Activated T-cell treated with anti-CD3 and anti-CD28 coated beads, Interleukin-2, amount 50 U/mL, for 1 hour (primary cell): ENCODE results near the gene CGREF1.

ENCODE experiments used
- DNase-seq: peaks from one replicate; pipeline ENCODE4 v3.0.0-alpha.2; 2020

The CGREF1 gene

GRCh38 chr2:27109083-27109482 is 9.8 kb downstream of the CGREF1 start:
- no peak for DNase-seq

- no peak for DNase-seq
Measured at GRCh38 chr2:27108221-27108620, 10.7 kb downstream of the CGREF1 start.

- no peak for DNase-seq
Measured at GRCh38 chr2:27105981-27106380, 12.9 kb downstream of the CGREF1 start.

GRCh38 chr2:27102329-27102728 is 16.6 kb downstream of the CGREF1 start:
- no peak for DNase-seq

GRCh38 chr2:27100036-27100435 is 18.9 kb downstream of the CGREF1 start:
- DNase-seq, result no peak

GRCh38 chr2:27099334-27099955 is 19.5 kb downstream of the CGREF1 start:
- DNase-seq, result no peak

GRCh38 chr2:27097341-27097740 is 21.6 kb downstream of the CGREF1 start:
- no peak for DNase-seq

- no peak for DNase-seq
Measured at GRCh38 chr2:27096748-27097297, 22.1 kb downstream of the CGREF1 start.

DNA sequence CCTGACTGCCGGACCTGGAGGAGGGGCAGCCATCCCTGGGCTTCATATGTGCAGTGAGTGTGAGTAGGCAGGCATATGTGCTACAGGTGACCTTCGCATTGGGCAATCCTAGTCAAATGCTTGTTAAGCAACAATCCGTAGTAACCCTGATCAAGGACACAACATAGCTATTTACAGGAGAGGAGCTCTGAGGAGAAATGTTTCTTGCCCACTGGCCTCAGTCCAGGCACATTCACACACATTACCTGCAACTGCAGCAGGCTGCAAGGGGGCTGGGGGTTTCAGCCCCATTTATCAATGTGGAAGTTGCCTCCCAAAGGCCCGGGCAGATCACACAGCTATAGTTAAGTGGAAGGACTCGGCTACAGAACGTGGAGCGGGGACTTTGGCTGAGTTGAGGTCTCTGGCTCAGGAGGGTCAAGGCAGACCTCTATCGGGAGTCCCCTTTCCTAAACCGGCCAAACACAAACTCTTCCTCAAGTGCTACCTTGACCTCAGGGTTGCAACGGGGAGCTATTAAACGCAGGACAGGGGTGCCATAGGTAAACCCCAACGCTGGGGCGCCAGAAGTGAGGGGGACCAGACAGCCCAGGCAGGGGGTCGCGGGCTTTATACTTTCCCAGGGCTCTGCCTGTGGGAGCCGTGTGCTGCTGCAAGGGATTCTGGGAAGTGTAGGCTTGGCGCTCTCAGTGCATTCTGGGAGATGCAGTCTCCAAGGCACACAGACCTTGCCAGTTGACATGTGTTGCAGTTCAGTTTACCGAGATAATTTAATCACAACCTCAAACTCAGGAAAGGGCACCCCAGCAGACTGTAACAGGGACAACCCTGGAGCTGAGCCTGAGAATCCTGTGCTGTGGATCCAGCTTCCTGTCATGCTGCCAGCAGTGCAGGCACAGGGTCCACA is 22.9 kb downstream of the CGREF1 start:
- DNase-seq, result peak; percentile 38

DNA sequence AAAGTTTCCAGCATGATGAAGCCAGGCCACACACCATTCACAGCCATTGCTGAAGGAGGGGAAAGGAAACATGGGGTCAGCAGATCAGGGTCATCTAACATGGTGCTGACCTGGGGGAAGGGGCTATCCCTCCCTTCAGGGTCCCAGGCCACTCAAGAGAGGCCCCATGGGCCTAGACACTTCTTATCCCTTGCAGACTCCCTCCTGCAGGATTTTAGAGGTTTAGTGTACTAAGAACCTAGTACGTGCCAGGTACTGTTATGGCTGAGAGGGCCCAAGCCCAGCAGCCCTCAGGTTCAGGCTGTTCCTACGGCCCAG is 23.5 kb downstream of the CGREF1 start:
- no peak for DNase-seq

DNA sequence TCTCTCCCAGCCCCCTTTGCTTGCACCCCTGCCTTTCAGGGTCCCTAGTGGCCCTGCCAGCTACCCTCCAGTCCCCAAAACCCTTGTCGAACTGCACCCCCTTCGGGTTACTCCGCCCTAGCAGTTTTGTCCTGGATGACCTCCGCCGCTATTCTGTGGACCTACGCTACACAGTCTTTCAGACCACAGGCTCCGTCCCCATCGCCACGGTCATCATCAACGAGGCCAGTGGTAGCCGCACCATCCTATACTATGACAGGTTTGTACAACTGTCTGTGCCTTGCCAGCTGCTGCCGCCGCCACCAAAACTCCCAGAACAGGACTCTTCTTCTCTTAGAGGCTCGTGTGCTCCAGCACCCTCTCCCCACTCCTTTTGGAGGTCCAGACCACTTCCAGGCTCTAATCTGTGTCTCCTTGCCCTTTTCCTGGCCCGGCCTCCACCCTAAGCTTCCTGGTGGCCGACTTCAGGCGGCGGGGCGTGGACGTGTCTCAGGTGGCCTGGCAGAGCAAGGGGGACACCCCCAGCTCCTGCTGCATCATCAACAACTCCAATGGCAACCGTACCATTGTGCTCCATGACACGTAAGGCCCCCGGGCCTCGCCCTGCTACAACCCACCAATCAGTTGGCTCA is 24.5 kb downstream of the CGREF1 start:
- no peak for DNase-seq

DNA sequence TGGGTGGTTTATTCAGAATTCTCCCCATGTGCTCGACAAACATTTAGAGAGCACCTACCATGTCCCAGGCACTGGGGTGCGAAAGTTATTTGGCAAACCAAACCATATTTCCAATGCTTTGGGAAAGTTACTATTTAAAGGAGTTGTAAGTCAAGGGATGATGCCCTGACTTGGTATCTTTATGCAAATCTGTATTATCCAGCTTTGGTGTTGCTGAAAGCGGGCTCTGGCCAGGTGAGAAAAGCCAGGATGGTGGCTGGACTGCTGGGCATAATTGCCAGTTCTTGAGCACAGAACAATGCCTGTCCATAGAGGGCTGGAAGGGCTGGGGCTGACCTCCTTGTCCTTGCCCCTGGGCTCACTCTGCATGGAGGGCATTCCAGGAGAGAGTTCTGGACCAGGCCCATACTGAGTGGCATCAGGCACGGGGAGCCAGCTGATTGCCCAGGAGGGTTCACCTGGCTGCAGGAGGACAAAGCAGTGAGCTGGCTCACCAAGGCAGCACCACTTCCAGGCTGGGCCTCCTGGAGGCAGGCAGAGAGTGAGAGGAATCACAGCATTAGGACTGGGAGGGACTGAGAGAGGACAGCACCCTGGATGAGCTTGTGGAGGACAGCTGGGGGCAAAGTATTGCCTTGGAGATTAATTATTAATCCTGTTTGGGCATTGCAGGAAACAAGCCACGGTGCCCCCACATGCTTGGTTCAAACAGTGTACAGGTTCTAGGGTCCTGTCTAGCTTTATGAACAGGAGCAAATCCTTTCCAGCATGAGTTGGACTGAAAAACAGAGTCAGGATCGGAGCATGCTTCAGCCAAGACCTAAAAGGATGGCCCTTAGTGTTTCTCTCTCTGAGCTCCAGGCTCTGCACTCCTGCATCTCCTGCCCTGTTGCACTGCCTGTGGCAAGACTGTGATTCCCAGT is 25.2 kb downstream of the CGREF1 start:
- DNase-seq, result no peak

DNA sequence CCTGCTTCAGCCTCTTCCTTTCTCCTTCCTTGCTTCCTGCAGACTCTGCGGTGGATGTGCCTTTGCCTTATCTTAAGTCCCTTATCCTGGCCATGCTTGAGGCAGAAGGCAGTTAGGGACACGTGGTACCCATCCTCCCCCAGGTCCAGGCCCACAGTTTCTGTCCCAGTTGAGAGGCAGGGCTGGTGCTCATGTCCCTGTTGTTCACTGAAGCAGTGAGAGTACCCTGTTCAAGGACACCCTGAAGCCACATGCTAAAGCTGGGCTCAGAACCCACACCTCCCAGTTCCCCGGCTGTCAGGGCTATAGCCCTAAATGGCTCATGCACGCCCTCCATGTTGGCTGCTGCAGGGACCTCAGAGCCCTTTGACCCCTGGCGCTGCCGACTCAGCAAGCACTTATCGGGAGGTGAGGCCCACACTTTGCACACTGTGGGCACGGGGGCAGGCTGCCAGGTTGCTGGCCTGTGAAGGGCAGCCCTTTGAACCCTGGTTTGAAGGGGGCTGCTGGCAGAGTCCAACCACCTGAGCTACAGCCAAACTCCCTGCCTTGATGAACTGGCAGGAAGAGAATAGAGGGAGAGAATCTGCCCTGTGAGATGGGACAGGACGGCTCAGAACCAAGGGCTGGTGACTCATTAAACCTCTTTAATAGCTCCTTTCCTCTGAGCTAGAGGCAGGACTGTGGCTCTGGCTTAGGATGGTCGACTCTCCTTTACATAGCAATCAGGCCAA is 26.1 kb downstream of the CGREF1 start:
- DNase-seq, result no peak

GRCh38 chr2:27091746-27092695 is 26.9 kb downstream of the CGREF1 start:
- DNase-seq, result no peak

DNA sequence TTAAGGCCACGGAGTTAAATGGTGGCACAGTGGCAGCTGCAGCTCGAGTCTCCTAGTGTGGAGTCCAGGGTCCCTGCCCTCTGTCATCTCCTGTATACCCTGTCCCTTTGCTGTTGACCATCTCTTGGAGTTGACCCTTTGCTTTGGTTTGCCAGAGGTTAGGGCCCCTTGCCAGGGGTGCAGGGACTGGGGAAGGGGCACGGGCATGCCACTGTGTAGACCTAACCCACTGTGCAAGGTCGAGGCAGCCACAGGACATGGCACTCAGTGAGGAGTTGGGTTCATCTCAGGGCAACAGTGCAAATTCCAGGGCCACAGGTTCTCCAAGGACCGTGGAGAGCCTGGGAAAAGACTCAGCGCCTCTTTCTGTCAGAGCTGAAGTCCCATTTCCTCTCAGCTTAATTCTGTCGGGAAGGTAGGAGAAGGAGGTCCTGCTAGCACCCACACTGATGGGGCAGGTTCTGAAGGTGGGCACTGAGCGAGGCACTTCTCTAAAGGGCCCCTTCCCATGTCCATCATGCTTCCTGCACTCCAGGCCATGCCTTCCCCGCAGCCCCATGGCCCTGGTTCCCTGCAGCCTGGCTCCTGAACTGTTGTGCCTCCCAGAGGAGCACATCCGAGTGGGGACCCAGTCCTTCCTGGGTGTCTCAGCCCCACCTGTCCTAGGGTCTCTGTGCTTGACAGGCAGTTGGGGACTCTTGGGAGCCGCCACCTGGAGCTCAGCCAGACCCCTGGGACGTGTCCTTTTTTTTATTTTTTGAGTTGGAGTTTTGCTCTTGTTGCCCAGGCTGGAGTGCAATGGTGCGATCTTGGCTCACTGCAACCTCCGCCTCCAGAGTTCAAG is 29.6 kb downstream of the CGREF1 start:
- no peak for DNase-seq

DNA sequence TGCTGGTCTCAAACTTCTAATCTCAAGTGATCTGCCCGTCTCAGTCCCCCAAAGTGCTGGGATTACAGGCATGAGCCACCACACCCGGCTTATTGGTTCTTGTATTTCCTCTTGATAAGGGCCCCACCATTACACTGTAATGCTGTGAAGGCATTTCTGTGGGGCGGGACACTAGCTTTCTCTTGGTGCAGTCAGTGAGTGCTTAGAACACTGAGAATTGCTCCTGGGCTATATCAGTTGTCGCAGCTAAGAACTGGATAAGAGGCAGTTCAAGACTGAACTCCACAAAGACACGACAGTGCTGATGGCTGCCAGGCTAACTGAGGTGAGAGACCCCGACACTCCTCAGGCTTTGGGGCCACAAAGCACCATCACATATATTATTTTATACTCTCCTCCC is 30.3 kb downstream of the CGREF1 start:
- no peak for DNase-seq

- no peak for DNase-seq
Measured at GRCh38 chr2:27087823-27088410, 31.0 kb downstream of the CGREF1 start.

- DNase-seq, result no peak
Measured at GRCh38 chr2:27086724-27087593, 32.0 kb downstream of the CGREF1 start, which contains the start of gene KHK. Gene KHK (plus strand): TSS chr2:27086772. CDS start chr2:27087260, 488 bp downstream.
